ENCODE data around the gene CHIA.
A peak's percentile ranks its signal among the peaks of the same experiment; 100 is the strongest.

The CHIA gene

DNA sequence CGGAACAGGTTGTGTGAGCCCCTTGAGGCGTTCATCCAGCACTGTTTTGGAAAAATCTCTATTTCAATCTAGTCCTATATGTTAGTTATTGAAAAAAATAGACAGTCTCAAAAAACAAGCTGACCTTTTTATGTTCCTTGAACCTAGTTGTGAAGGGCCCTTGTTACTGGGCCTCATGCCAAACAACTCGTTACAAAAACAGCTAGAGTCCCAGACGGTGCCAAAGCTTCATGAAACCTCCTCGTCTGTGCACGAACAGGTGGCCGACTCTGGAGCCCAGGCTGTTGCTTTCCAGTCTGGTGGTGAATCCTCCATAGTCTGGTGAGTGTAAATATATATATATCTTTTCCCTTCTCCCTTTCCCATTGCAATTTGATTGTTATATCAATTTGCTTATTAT, at the start of gene CHIA:
Gene CHIA (plus strand): TSS at position 222 of the 400 bp plus-strand sequence. CDS start 19,617 bp downstream, outside the sequence.
- no peak for FAIRE-seq

DNA sequence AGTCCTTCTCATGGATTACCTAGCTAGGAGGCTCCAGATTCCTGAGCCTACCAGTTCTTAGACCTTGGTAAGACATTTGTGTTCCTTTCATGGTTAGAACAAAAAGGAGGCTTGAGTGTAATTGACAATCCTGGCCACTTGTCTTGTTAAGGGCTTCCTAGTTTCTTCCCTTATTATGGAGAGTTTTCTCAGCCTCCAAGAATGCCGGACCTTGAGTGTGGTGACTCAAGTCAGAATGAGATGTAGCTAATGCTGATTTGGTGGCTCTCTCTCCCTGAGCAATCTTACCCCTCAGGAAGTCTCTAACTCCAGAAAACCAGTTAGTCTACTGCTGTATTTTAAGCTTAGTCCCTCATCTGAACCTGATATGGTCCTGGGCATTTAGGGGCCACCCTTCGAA, 48.9 kb upstream of the CHIA start:
- FAIRE-seq = no peak

DNA sequence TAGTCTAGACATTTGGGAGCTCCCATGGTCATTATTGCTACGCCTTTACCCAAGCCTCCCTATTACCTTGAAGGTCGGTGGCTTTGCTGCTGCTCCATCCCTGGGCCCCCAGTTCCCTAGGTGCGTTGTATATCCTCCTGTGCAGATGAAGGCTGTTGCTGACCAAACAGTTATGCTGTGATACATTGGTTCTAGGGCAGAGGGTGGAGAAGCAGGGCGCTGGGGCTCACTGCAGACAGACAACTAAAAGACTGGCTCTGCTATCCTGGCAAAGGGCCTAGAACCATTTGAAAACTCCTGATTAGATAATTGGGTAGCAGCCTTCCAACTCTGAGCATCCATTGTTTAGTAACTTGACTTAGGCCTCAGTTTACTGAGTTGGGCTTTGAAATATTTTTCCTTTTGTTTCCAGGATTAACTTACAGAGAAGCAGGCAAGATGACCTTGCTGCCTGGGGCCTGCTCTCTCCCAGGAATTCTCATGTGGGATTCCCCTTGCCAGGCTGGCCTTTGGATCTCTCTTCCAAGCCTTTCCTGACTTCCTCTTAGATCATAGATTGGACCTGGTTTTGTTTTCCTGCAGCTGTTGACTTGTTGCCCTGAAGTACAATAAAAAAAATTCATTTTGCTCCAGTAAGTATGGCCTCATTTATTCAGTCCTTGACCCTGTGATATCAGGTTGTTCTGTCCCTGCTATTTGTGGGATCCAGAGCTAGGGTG, 47.7 kb upstream of the CHIA start:
- no peak for FAIRE-seq

DNA sequence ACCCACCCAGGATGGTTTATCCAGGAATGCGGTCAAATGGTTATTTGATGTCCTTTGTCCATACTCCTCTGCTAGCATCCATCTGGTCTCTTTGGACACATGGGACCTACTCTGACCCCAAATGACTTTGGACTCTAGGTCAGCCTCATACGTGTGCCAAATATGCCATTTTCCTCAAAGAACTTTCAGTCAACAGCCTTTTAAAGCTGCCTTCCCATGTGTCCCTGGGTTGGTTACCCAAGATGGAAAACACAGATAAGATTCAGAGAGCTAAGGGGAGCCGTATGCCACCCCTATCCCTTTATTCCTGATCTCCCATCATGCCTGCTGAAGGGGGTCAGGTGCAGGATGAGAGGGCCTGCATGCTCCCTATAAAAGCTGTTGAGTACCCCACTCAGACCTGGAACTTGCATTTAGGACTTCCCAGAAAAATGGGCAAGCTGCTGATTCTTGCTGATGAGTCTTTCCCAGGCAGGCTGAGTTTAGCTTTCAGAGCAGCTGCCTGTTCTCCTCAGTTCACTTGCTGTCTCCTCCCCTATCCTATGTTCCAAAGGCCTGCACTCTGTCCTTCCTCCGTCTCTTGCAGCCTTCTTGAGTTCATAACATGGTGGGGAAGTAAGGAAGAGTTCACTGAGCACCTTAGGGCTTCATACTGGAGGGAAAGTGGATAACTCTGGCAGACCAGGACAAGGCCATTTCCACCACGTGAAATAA, 43.4 kb upstream of the CHIA start:
- no peak for FAIRE-seq

DNA sequence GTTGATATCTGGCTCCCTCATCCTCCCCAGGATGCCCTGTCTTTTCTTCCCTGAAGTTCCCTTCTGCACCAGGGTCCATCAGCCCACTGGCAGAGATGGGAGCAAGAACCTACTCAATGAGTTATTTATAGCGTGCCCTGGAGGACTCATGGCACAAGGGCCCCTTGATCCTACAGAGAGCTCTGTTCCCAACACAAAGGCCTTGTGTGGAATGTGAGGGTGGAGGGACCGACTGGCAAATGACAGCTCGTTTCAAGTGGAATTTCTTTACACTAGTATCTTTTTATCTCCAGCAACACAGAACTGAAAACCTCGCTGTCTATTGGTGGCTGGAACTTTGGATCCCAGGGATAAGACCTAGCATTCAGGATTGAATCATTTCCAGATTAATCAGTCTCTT, 40.7 kb upstream of the CHIA start:
- FAIRE-seq = no peak

DNA sequence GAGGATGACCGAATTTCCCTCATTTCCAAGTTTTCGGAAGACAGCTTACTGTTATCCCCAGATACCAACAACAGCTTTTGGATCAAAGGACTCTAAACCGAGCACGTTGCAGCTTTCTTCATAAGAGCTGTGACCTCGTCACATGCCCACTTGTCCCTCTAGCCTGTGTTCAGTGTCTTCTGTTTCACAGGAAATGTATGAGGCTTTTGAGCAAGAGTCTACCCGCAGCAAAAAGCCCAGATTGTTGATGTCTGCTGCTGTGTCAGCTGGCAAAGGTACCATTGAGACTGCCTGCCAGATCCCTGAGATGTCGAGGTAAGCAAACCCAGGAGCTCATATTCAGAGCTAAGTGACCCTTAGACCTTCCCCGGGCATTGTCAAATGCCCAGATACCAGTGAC, 39.1 kb upstream of the CHIA start:
- no peak for FAIRE-seq

DNA sequence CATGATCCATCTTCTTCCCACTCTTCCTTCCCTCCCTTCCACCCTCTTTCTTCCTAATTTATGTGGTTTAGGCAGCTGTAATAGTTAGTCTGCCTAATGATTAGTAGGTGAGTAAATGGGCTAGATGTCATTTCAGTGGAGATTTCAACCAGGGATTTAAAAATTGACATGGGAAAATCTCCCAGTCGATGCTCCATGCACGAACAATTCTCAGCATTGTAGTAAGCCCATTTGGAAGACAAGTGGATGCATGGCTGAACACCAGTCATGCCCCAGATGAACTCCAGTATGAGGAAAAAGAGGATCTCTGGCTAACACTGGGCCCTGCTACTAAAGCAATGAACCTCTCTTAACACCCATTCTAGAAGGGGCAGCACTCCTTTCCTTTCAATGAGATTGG, 37.9 kb upstream of the CHIA start:
- FAIRE-seq = no peak

DNA sequence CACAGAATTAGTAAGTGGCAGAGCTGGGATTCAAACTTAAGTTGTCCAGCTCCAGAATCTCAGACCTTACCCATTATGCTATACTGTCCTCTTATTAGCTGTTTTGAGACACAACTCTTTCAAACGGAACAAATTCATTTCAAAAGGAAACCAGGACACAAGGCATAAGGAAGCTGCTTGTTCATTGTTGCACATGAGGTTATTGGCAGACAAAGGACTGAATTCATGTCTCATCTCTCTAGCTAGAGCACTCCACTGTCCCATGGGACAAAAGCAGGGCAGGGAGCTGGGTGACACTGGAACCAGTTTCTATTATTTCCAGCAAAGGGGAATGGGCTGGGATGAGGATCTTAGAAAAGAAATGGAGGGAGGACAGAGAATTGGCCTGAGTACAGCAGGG, 36.8 kb upstream of the CHIA start:
- FAIRE-seq = no peak

DNA sequence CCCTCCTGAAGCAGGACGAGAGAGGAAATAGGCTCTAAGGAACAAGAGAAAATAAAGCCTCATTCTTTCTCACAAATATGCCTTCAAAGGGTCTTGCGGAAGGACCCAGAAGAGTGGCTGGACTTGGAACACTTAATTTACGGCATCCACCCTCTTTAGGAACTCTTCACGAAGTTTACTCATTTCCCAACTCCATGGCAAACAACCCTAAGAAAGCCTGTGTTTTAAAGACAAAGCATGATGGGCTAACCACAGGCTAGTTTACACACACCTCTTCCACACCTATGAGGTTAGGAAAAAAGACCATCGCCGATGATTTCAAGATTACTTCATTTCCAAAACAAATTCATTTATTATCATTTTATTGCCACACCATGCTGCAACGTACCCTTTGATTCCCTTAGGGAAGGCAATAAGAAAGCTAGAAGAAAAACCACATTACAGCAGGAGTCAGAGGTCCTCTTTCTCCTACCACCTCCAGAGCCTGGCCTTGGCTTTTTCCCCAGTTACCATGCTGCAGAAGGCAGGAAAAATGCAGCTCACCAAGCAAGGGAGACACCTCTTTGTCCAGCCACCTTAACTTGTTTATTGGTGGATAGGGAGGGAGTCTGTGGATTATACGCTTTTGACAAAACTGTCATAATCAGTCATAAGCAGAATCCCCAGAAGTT, 33.5 kb upstream of the CHIA start:
- no peak for FAIRE-seq

DNA sequence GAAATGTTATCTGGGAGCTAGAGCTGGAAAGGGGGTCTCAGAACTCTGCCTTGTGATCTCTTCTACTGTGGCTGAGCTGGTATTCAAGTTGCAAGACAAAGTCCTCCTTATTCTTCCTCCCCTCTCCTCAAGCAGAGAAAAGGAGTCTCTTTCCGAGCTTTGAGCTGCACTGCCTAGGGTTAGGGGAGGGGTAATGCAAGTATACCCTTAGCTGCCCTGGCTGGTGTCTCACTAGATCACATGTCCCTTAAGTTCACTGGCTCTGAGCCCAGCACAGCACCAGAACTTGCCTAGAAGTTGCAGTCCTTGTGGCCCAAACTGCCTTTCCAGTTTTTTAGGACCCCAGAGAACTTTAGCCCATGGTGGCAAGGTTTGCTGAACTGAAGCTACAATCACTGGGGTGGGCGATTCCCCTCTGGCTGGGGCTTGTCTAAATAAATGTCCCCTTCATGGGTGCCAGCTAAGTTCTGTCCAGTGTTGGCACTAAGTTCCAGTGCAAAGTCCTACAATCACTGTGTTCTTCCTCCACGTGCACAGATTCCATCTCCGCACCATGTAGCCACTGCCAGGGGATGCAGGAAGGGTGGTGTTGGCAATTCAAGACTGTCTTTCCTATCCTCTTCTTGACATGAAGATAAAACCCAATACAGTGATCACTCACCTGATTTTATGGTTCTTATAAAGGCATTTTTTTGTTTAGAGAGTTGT, 22.7 kb upstream of the CHIA start:
- FAIRE-seq = no peak

DNA sequence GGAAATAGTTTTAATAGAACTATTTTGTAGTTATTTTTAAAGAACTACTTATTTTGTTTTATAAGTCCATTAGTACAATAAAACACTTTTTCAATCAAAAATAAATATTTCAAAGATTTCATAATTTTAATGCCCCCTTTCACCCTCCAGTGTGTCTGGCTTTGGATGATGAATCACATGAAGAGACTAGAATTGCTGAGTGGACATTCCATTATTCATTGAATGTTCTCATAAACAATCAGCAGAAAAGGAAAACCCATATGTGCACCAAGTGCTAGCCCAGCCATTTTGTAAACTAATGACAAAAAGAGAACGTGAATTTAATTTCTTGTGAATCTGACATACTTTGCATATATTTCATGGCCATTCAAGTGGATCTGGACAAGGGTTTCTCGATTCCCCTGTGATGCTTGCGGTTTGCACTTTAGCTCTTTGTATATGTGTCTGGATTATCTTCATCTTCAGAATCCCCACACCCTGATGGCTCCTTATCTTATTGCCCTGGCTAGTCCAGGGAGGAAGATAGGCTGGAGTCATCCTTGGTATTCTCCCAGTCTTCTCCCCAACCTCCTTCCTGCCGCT, 20.7 kb upstream of the CHIA start:
- FAIRE-seq = peak; percentile 73

DNA sequence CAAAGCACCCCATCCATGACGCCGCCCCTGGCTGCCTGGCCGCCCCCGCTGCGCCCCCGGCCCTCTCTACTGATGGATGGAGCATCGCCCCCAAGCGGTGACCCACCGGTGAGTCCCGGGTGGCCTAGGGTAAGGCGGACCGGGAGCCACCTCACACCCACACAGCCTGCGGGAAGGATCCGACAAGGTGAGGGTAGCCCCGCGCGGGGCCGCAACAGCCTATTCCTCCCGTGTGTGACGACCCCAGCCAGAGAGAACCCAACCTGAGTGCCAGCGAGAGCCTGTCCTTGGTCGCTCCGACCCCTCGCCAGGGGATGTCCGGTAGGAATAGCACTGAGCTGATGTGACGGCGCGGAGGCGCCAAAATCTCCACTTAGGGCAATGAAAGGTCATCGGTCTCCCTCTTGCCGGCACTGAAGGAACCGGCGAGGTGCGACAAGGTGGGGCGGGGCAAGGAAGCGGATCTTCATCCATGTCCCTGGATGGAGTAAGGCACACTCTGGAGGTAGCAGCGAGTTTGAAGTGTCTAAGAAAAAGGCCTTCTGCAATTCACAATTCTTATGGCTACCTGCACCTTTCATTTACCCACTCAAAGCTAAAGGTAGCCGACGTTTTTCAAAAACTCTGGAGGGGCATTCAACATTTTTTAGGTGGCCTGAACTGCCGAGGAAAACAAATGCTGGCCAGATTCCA, 19.7 kb upstream of the CHIA start:
- FAIRE-seq = no peak

DNA sequence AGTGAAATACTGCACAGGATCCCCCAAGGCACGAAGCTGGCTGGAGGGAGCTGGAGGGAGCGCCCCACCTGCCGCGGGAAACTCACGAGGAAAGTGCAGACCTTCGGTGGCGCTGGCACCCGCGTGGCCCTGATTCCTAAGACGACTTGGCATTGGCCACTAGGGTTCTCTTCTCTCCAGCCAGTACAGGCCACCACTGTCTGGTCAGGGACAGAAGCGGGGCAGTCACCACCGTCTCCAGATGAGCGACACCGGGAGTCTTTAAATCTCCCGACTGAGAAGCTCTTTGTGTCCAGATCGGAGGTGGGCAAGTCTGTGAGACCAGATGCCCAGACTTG, 19.2 kb upstream of the CHIA start:
- no peak for FAIRE-seq

DNA sequence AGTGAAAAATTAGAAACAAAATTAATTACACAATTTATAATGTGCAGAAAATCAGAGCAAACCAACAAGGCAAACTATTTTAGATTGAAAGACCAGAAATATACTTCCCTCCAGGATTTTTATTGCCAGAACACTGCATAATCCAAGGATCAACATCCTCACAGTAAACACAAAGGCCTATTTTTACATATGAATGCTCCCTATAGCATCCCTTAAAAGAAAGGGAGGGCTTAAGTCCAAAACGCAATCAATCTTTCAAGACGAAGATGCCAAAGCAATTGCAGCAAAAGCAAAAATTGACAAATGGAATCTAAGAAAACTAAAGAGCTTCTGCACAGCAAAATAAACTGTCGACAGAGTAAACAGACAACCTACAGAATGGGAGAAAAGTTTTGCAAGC, 18.6 kb upstream of the CHIA start:
- FAIRE-seq = no peak

DNA sequence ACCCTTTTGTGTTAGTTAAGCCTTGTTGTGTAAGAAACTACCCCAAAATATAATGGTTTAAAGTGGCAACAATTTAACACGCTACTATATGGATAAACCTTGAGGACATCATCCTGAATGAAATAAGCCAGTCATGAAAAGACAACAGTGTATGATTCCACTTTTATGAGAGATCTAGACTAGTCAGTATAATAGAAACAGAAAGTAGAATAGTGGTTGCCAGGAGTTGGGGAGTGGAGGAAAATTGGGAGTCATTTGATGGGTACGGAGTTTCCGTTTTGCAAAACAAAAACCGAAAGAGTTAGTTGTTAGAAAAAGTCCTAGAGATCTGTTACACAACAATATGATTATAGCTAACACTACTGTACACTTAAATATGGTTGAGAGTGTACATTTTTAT, 16.0 kb upstream of the CHIA start:
- FAIRE-seq = no peak

DNA sequence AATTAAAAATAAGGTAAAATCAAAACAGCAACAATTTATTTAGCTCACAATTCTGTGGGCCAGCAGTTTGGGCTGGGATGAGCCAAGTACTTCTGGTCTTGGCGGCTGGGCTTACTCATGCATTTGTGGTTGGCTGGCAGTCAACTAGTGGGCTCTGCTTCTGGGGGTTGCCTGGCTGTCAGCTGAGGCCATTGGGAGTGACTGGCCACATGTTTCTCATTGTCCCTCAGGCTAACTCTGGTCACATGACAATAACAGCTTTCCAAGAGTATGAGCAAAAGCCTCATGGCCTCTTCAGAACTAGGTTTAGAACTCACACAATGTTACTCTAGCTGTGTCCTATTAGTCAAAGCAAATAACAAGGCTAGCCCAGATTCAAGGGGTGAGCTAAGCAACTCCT, 15.6 kb upstream of the CHIA start:
- FAIRE-seq = no peak

DNA sequence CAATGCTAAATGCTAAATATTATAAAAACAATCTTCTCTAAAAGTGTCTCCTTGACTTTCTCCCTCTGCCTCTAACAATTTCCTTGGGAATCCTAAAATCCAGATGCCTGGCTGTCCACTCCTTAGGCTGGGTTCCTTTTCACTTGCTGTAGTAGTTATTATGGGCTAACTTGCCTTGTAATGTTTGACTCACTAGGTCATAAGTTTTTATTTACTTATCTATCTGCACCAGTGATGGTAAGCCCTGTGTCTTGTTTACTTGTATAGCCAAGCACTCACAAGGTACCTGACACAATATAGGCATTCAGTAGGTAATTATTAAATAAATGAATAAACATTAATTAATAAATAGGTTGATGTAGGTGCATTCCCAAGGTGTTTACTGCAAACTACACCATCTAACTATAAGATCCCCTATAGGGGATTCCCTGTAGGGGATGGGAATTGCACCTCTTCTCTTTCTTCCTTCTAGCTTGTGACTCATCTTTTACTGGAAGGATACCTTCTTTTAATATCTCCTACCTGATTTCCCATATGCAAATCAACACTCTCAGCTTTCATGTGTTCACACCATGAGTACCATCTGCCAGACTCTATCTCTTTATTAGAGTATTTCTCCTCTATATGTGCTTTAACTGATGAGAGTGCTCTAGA, 14.7 kb upstream of the CHIA start:
- FAIRE-seq = no peak

DNA sequence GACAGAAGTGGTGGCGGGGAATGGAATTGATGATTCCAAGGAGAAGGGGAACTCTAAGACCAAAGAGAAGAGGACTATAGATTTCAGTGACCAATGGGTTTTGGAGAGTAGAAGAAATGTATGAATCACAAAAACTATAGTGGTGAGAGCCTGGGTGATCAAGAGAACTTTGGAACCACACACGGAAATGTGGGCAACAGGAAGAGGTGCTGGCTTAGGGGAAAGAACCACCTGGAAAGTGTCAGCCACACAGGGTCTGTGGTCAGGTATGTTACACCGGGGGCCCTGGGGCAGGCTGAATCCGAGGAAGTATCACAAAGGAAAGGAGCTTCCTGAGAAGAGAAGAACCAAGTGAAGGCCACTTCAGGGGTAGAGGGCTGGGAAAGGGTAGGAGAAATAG, 11.5 kb upstream of the CHIA start:
- FAIRE-seq = no peak

DNA sequence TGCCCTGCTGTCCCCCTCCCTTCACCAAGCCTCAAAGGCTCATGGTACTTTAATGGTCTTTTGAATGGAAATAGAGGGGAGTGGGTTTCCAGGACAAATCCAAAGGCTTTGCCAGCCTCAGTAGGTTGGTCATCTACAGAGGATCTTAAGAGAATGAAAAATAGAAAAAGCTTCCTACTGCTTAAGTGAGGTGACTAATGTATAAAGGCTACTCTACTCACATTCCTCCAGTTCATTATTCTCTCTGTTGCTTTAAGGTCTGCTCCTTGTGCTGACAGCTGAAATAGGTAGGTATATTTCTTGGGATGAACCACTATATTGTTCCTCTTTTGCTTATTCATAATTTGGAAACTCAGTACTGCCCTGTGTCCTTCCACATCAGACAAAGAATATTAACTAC, 10.4 kb upstream of the CHIA start:
- no peak for FAIRE-seq

DNA sequence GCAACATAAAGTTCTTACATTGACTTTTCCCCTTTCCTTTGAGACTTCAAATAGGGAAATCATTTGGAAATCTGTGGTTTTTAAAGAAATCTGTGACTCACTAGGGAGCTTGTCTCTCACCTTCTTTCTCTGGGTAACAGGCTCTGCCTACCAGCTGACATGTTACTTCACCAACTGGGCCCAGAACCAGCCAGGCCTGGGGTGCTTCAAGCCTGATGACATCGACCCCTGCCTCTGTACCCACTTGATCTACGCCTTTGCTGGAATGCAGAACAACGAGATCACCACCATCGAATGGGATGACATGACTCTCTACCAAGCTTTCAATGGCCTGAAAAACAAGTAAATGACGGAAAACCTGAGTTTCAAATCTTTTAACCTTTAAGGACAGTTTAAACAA, 9.2 kb upstream of the CHIA start:
- FAIRE-seq = no peak

DNA sequence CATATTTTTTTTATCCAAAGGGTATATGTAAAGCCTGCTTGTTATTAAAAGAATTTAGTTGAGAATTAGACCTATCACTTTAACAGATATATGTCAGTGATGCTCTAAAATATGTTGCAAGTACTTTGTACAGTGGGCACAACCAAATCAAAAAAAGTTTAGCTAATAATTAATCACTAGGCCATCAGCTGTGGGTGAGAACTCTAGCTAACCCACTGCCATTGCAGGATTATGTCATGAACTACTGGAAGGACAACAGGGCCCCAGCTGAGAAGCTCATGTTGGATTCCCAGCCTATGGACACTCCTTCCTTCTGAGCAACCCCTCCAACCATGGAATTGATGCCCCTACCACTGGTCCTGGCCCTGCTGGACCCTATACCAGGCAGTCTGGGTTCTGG, 6.8 kb upstream of the CHIA start:
- FAIRE-seq = no peak

DNA sequence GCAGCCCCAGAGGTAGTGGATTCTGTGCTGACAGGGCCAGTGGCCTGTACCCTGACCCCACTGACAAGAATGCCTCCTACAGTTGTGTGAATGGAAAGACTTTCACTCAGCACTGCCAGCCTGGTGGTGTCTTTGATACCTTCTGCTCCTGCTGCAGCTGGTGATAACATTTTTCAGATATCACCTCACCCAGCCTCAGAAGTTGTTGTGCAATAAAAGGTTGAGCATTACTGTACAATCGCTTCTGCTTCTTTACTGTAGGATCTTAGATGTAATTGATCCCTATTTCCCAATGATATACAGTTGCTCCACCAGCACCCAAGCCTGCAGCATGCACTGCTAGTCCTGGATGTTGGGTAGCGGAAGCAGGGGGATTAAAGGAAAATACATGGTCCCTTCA, 4.8 kb upstream of the CHIA start:
- FAIRE-seq = no peak
